NCI-H1105 treated with DMSO at 0.1 percent for 48 hours (cell line): ENCODE measurements around the gene CMTM5.
"Not testable (repeated sequence)": the region's sequence is repeated elsewhere in the genome, so short reads cannot be mapped to it uniquely, and the experiment has no call there.

Experiments used
- DNase-seq: peaks from one replicate; lab custom pipeline; 2025; lab: John Stamatoyannopoulos, UW

CMTM5 gene

GRCh38 chr14:23399136-23399535 is 22.3 kb downstream of the CMTM5 start:
- DNase-seq: no peak

- no peak for DNase-seq
These were observed 22.7 kb downstream of the CMTM5 start for GRCh38 chr14:23399591-23399990.

GRCh38 chr14:23400496-23401149 is 23.8 kb downstream of the CMTM5 start:
- not testable (repeated sequence) for DNase-seq

DNA sequence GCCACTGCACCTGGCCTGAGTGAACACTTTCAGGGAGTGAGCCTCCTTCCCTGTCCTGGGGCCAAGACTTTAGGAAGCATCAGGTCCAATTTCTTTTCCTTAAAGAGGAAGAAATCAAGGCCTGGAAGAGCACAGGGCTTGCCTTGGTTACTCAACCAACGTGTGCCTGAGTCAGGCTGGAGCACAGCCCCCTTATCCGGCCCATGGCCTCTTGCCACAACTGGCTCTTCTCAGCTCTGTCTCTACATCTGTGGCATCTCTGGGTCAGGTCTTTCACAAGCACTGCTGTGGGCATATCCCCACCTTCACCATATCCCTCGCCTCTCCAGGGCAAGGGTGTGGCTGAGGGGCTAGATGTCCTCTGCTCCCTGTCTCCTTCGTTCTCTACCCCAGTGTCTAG is 24.4 kb downstream of the CMTM5 start:
- no peak for DNase-seq

DNA sequence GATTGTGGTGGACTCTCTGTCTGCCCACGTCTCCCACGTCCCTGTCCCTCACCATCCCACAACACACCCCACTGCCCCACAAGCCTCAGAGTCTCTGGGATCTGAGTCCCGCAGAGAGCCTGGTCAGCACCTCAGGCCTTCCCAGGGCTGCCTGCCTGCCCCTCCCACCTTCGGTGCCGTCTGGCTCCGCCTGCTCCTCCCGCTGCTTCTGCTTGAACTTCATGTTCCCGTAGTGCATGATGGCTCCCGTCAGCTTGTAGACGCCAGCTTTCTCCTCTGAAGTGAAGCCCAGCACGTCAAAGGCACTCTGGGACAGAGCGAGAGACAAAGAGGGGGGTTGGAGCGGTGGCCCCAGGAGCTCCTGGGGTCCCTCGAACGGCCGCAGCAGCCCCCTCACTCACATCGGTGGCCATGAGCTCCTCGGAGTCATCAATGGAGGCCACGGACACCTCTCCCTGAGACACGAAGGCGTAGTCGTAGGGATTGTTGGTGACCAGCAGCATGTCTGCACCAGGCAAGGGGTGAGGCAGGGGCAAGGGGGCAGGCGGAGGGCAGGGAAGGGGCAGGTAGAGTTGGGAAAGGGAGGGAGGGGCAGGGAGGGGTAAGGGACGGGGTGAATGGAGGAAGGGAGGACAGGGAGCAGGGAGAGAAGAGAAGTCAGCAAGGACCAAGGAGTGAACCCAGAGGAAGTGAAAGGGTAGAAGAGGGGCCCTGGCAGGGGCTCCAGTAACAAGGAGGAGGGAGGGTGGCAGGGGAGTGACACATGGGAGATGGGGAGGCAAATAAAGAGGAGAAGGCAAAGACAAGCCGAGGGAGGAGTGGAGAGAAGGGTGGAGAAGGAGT is 25.7 kb downstream of the CMTM5 start:
- no peak for DNase-seq

- DNase-seq: no peak
These were observed 26.2 kb downstream of the CMTM5 start for GRCh38 chr14:23403139-23403438.

- DNase-seq: no peak
These were observed 27.1 kb downstream of the CMTM5 start for GRCh38 chr14:23403908-23404307.

DNA sequence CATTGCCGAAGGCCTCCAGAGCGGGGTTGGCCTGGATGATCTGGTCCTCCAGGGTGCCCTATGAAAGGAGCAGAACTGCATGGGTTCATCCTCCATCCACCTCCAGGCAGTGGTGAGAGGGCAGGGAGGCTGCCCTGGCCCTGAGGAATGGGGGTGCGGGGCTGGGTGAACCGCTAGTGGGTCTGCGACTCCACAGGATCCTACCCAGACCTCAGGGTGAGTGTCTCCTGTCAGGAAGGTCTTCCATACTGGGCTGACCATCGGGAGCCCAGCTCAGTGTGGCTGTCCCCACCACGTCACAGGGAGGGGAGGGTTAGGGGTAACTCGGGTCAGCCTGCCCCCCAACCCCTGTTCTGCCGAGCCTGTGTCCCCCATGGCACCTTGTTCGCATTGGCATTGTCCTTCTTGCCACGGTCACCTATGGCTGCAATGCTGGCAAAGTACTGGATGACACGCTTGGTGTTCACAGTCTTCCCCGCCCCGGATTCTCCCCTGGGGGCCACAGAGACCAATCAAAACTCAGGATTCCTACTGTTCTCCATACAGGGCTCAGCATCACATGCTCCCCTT is 27.6 kb downstream of the CMTM5 start:
- no peak for DNase-seq

GRCh38 chr14:23405096-23405495 is 28.2 kb downstream of the CMTM5 start:
- DNase-seq: no peak

DNA sequence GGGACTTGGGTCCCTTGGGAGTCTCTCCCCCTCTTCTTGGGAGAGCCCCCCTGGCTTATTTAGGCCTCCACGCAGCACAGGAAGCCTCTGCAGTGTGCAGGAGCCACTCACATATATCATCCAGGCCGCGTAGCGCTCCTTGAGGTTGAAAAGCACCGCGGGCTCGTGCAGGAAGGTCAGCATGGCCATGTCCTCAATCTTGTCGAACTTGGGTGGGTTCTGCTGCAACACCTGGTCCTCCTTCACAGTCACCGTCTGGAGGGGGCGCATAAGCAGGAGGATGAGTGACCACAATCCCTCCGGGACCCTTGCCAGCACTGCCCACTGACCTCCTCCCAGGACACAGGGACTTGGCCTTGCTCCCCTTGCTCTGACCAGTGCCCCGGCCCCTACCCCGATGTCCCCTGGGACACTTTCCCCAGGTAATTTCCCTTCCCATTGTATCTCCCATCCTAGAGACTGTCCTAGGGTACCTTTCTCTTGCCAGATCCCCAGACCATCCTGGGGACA is 28.7 kb downstream of the CMTM5 start:
- no peak for DNase-seq

GRCh38 chr14:23406244-23406643 is 29.4 kb downstream of the CMTM5 start:
- no peak for DNase-seq

DNA sequence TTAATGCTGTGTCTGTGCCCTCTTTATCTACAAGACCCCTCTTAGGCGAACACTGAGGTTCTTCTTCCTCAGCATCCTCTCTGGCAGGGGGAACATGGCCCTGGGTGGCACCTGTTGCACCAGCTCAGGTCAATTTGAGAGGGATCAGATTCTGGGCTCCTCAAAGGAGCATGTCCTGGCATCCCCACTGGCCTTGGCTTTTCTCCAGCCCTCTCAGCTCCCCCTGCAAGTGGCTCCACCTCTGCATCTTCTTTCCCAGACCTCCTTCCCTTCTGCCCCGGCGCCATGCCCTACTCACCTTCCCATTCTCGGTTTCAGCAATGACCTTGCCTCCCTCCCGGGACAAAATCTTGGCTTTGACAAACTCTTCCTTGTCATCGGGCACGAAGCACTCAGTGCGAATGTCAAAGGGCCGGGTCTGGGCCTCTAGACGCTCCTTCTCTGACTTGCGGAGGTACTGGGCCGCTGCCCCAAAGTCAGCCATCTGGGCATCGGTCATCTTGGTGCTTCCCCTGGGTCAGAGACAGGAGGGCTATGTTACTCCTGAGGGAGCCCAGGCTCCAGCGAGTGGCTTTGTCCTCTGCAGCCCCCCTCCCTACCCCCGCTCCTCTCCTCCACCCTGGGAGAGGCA is 30.0 kb downstream of the CMTM5 start:
- DNase-seq: no peak

GRCh38 chr14:23407516-23408306 is 30.9 kb downstream of the CMTM5 start, which contains the start of gene MYH6:
MYH6 (minus strand) TSS chr14:23408273; CDS start chr14:23407223, 1,050 bp downstream.
- DNase-seq: no peak

GRCh38 chr14:23408307-23408630 is 31.4 kb downstream of the CMTM5 start:
- DNase-seq: no peak

GRCh38 chr14:23409475-23409874 is 32.6 kb downstream of the CMTM5 start:
- no peak for DNase-seq

GRCh38 chr14:23409966-23410635 is 33.3 kb downstream of the CMTM5 start:
- no peak for DNase-seq

GRCh38 chr14:23411563-23412525 is 35.0 kb downstream of the CMTM5 start:
- DNase-seq: no peak

GRCh38 chr14:23413681-23414080 is 36.8 kb downstream of the CMTM5 start:
- no peak for DNase-seq

DNA sequence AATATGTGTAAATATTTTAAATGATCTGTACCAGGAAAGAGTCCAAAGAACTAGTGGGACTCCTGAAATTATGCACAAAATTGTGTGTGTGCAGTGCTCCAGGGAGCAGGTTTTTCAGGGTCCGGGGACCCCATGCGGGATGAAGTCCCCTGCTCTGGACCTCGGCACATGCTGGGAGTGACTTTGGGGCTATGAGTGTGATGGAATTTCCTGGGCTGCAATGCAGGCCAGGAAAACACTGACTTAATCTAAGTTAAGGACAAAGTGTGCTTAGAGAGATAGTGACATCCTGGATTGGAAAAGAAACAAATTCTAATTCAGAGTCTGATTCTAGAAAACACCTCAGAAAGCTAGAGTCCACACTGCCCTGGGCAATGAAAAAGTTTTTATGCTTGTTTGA is 37.4 kb downstream of the CMTM5 start:
- DNase-seq: no peak
